ENCODE data around the gene CCDC69. TPM values are rescaled to one million over a fixed set of nuclear protein-coding genes. Genes with fewer than 3 reads are reported as not detected.
A peak's percentile ranks its signal among the peaks of the same experiment; 100 is the strongest.

CCDC69 gene
- polyA plus RNA-seq, 5 donors: 8.5 to 15.1 (median 9.2) TPM

- DNase-seq: no peak
Observed at GRCh38 chr5:151168602-151169344, 55.1 kb downstream of the CCDC69 start.

- no peak for DNase-seq
Observed at GRCh38 chr5:151167022-151167421, 56.9 kb downstream of the CCDC69 start.

- peak; percentile 66 to 79 for DNase-seq
Observed at GRCh38 chr5:151164687-151165392, 59.1 kb downstream of the CCDC69 start.

- no peak for DNase-seq
Observed at GRCh38 chr5:151162776-151163175, 61.1 kb downstream of the CCDC69 start.

GRCh38 chr5:151159649-151160373 lies 64.1 kb downstream of the CCDC69 start:
- DNase-seq: no peak

- no peak for DNase-seq
Observed at GRCh38 chr5:151158287-151158661, 65.6 kb downstream of the CCDC69 start.

GRCh38 chr5:151157426-151158286 lies 66.2 kb downstream of the CCDC69 start, which contains the start of gene ANXA6:
ANXA6 (minus strand) TSS chr5:151157779; CDS start chr5:151147901, 9,878 bp downstream.
- peak; percentile 83 to 85 for DNase-seq

GRCh38 chr5:151156507-151157420 lies 67.1 kb downstream of the CCDC69 start:
- no peak for DNase-seq

GRCh38 chr5:151155775-151156506 lies 68.0 kb downstream of the CCDC69 start:
- peak in 1 of 2 donors; percentile 58 for DNase-seq

- DNase-seq: no peak
Observed at GRCh38 chr5:151154931-151155774, 68.7 kb downstream of the CCDC69 start.

- DNase-seq: no peak
Observed at GRCh38 chr5:151153766-151154272, 70.1 kb downstream of the CCDC69 start.

- DNase-seq: no peak
Observed at GRCh38 chr5:151153300-151153699, 70.6 kb downstream of the CCDC69 start.

- no peak for DNase-seq
Observed at GRCh38 chr5:151151793-151152192, 72.1 kb downstream of the CCDC69 start.

- no peak for DNase-seq
Observed at GRCh38 chr5:151151263-151151660, 72.6 kb downstream of the CCDC69 start.

GRCh38 chr5:151150471-151151262 lies 73.2 kb downstream of the CCDC69 start:
- DNase-seq: peak in 1 of 2 donors; percentile 44

GRCh38 chr5:151148583-151148982 lies 75.3 kb downstream of the CCDC69 start:
- no peak for DNase-seq

GRCh38 chr5:151147033-151147432 lies 76.9 kb downstream of the CCDC69 start:
- DNase-seq: no peak

- no peak for DNase-seq
Observed at GRCh38 chr5:151146061-151146460, 77.8 kb downstream of the CCDC69 start.

Measured in right lung (tissue), 5 donors.